Activated CD8-positive, alpha-beta T cell treated with anti-CD3 and anti-CD28 coated beads, Interleukin-2, amount 10 ng/mL, durations not matched to agents 7 days and 5 days (primary cell): ENCODE measurements around the gene ABHD16B. TPM values are rescaled to one million over a fixed set of nuclear protein-coding genes. Genes with fewer than 3 reads are reported as not detected.

Source experiments
- ATAC-seq: fragments of 150-1000 bp; cut with Tn5 transposase; one replicate; pipeline ENCODE4 v1.10.0; 2021; ENCODE audit warnings: moderate library complexity
- CTCF ChIA-PET: fragments of 350-600 bp; sonication (Branson Sonifier 250); formaldehyde crosslinking; loops from one replicate; lab custom pipeline; 2021; ENCODE audit warnings: antibody characterized with exemption; lab: Charles Lee
- POLR2A ChIA-PET: fragments of 350-600 bp; sonication (Branson Sonifier 250); formaldehyde crosslinking; loops from one replicate; lab custom pipeline; 2021; ENCODE audit warnings: antibody characterized with exemption; lab: Charles Lee
- DNase-seq: peaks from one replicate; pipeline ENCODE4 v3.0.0-alpha.2; 2020
- H3K27ac Mint-ChIP-seq: one replicate; pipeline ENCODE4 v1.8.0; 2021; ENCODE audit warnings: mild to moderate bottlenecking, mixed read lengths
- H3K27me3 Mint-ChIP-seq: one replicate; pipeline ENCODE4 v1.8.0; 2021; ENCODE audit warnings: low read depth, mixed read lengths
- H3K36me3 Mint-ChIP-seq: one replicate; pipeline ENCODE4 v1.8.0; 2021; ENCODE audit warnings: low read depth, mixed read lengths
- H3K4me1 Mint-ChIP-seq: one replicate; pipeline ENCODE4 v1.8.0; 2021; ENCODE audit warnings: low read depth, mixed read lengths
- H3K4me3 Mint-ChIP-seq: one replicate; pipeline ENCODE4 v1.8.0; 2021; ENCODE audit warnings: mild to moderate bottlenecking, mixed read lengths
- H3K9me3 Mint-ChIP-seq: one replicate; pipeline ENCODE4 v1.8.0; 2022; ENCODE audit warnings: mixed read lengths; ENCODE audit not compliant: insufficient read depth
- total RNA-seq, 2 experiments: library from RNA; stranded (reverse); gene quantifications; one replicate each; pipeline ENCODE4 v1.2.3, GENCODE V29; 2021

ABHD16B gene
- total RNA-seq, 2 experiments from 2014 or later = not detected

DNA sequence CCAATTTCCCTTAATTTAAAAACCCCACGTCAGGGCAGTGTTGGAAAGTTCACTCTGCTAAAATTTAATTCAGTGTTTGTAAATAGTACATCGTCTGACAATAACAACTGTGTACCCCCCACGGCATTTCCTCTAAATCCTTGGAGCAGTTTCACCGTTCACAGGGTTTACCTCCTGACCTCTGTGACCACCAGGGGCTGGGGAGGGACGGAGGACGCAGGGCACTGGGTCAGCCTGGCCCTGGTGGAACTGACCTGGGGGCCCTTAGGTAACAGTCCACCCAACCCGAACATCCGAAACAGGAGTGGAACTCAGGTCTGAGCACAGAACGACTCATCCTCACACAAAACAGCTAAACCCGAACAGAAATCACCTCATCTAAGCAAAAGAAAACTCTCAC is 32.3 kb upstream of the ABHD16B start:
- Mint-ChIP-seq H3K4me3 (no peak overlapping the region), H3K27ac (no peak overlapping the region), H3K9me3 (no peaks in the 10 kb centered on the region), H3K27me3 (peaks cover 47% of the 10 kb centered on the region), H3K36me3 (no peaks in the 10 kb centered on the region), H3K4me1 (peaks cover 6% of the 10 kb centered on the region)
- POLR2A ChIA-PET = no interaction called here
- CTCF ChIA-PET = no interaction called here
- no peak for ATAC-seq
- no peak for DNase-seq

DNA sequence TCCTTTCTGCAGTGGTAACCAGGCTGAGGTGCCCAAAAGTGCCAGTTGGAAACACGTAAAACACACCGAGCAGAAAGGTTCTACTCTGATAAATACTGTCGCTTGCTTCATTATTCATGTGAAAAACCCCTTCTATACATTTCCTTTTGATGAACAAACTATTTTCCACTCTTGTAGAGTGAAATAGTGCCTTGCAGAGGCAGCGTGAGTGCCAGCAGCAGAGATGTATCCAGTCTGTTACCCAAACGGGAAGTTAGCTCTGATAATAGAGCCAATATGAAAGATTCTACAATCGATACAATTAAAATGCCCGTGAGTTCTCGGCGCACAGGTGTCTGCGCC is 31.7 kb upstream of the ABHD16B start:
- H3K4me1 Mint-ChIP-seq = peaks cover 6% of the 10 kb centered on the region
- peak overlapping the region; percentile 68 for H3K4me3 Mint-ChIP-seq
- no peaks in the 10 kb centered on the region for H3K9me3 Mint-ChIP-seq
- ChIA-PET CTCF (interaction anchor here (1.4 kb wide), 1 partner anchor 43 kb away, joined by 3 read pairs; no protein-coding TSS in a partner anchor), POLR2A (interaction anchor here (0.7 kb wide), 1 partner anchor 478 kb away, joined by 3 read pairs; no protein-coding TSS in a partner anchor)
- H3K27me3 Mint-ChIP-seq = peaks cover 51% of the 10 kb centered on the region
- no peak for ATAC-seq
- no peak for DNase-seq
- H3K36me3 Mint-ChIP-seq = no peaks in the 10 kb centered on the region
- H3K27ac Mint-ChIP-seq = no peak overlapping the region

DNA sequence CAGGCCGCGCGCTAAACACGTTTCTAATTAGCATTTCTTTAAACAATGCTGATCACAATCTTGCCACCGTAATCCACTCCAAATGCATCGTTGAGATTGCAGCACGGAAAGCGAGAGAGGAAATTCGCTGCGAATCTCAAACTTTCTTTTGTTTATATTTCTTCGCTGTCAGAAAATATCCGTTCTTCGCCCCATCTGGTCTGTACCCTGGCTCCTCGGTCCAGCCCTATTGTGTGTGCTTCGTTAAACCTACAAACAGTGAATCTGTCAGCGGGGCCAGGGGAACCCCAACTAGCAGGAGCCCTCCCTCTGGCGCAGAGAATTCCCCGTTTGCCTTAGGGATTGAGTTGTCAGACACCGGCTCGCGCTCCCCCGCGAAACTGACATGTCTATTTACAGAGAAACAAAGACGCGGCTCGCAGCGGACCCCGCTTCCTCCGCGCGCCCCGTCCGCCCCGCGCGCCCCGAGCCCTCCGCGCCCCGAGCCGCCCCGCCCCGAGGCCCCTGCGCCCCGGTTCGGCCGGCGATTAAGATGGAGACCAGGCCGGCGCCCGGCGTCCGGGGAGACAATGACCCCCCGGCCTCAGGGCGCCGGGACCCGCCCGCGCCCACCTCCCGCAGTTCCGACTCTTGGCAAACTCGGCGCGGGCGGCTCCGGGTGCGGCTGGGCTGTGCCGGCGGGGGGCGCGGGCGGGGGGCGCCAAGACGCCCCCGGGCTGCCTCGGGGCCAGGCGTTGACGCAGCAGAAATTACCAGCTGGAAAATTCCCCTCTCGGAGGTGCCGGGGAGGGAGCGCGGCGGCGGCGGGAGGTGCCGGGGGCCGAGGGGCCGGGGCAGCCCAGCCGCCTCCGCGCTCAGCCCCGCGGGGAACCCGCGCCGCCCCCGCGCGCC is 31.1 kb upstream of the ABHD16B start:
- POLR2A ChIA-PET = interaction anchor here (0.7 kb wide), 1 partner anchor 478 kb away, joined by 3 read pairs; no protein-coding TSS in a partner anchor
- peaks cover 51% of the 10 kb centered on the region for H3K27me3 Mint-ChIP-seq

GRCh38 chr20:63830841-63831588 is 30.3 kb upstream of the ABHD16B start, which contains the start of gene ZBTB46:
Gene ZBTB46 (minus strand): TSS chr20:63831264. CDS start chr20:63790757, 40,507 bp downstream.
- Mint-ChIP-seq H3K27me3 (peaks cover 43% of the 10 kb centered on the region), H3K4me1 (peaks cover 6% of the 10 kb centered on the region), H3K36me3 (no peaks in the 10 kb centered on the region), H3K9me3 (no peaks in the 10 kb centered on the region), H3K4me3 (peak within 1 kb of the TSS; percentile 68), H3K27ac (no peak within 1 kb of the TSS)
- ChIA-PET CTCF (no interaction called here), POLR2A (no interaction called here)
- DNase-seq = no peak
- ATAC-seq = peak; percentile 54

More for the DNA sequence above, 31.1 kb upstream of the ABHD16B start:
- Mint-ChIP-seq H3K9me3 (no peaks in the 10 kb centered on the region), H3K4me3 (peak overlapping the region; percentile 68), H3K27ac (no peak overlapping the region), H3K36me3 (no peaks in the 10 kb centered on the region), H3K4me1 (peaks cover 6% of the 10 kb centered on the region)
- CTCF ChIA-PET = interaction anchor here (1.4 kb wide), 1 partner anchor 44 kb away, joined by 3 read pairs; no protein-coding TSS in a partner anchor
- no peak for DNase-seq
- ATAC-seq = peak; percentile 10

GRCh38 chr20:63831646-63831992 is 29.7 kb upstream of the ABHD16B start:
- ChIA-PET POLR2A (no interaction called here), CTCF (no interaction called here)
- H3K36me3 Mint-ChIP-seq = no peaks in the 10 kb centered on the region
- ATAC-seq (peak; percentile 10), DNase-seq (no peak)
- H3K4me3 Mint-ChIP-seq = no peak overlapping the region
- H3K27ac Mint-ChIP-seq = no peak overlapping the region
- H3K9me3 Mint-ChIP-seq = no peaks in the 10 kb centered on the region
- peaks cover 6% of the 10 kb centered on the region for H3K4me1 Mint-ChIP-seq
- H3K27me3 Mint-ChIP-seq = peaks cover 41% of the 10 kb centered on the region

DNA sequence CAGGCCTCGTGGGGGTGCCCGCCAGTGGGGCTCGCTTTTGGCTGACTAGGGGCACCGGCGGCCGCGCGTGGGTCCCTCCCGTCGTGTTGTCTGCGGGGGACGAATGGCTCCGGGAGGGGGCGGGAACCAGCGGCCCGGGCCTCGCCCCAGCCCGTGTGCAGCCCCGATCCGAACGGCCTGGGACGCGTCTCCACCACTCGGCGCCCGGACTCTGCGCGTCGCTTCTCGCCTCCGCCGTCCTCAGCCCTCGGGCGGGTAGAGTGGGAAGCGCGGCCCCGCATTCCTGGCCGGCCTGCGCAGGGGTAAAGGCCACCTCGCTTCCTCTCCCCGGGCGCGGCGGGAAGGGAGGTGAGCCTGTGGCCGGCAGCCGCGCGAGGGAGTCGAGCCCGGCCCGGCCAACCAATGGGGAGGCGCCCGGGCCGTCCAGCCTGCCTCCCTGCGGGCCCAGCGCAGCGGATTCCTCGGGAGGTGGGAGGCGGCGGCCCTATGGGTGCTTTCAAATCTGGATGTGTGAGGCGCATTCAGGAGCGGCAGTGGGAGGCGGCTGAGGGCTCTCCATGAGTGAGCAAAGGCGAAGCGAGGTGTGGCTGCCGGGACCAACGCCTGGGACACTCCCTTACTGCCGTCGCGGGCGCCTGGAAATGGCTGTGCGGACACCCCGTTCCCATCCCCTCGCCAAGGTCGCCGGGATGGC is 29.2 kb upstream of the ABHD16B start:
- Mint-ChIP-seq H3K4me1 (peaks cover 6% of the 10 kb centered on the region), H3K4me3 (peak overlapping the region; percentile 38), H3K27ac (no peak overlapping the region), H3K36me3 (no peaks in the 10 kb centered on the region), H3K9me3 (no peaks in the 10 kb centered on the region), H3K27me3 (peaks cover 36% of the 10 kb centered on the region)
- CTCF ChIA-PET = no interaction called here
- DNase-seq = no peak
- POLR2A ChIA-PET = no interaction called here
- peak; percentile 17 for ATAC-seq

DNA sequence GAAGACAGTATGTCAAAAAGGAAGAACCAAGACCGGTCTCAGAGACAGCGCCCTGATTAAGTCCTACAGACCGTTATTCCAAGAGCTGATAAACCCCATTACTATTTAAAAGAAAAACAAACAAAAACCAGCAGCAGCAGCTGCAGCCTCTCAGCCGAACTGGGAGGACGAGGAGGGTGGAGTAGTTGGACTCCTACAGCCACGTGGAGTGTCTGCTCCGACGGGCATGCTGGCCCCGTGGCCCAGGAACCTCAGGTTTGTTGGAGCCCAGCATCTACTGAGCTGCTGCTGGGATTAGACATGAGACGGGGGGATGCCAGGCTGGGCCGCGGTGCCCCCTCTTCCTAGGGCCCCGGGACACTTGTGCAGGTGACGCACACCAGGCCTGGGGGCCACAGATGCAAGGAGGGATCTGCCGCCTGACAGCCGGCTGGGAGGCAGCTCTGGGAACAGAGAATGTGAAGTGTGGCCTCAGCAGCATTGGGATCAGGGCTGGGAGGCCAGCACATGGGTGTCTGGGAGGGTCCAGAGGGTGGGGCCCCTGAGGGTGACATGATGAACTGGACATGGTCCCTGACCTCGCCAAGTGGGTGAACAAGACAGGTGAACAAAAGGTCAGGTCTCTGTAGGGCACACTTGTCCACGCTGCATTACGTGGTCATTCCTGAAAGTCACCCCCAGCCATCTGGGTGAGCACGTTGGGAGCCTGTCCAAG is 27.4 kb upstream of the ABHD16B start:
- Mint-ChIP-seq H3K9me3 (no peaks in the 10 kb centered on the region), H3K4me3 (no peak overlapping the region), H3K27ac (no peak overlapping the region), H3K4me1 (peaks cover 12% of the 10 kb centered on the region), H3K36me3 (no peaks in the 10 kb centered on the region), H3K27me3 (peaks cover 24% of the 10 kb centered on the region)
- DNase-seq = no peak
- POLR2A ChIA-PET = no interaction called here
- no peak for ATAC-seq
- CTCF ChIA-PET = no interaction called here

- CTCF ChIA-PET = no interaction called here
- Mint-ChIP-seq H3K27ac (no peak overlapping the region), H3K4me3 (no peak overlapping the region), H3K36me3 (no peaks in the 10 kb centered on the region), H3K9me3 (no peaks in the 10 kb centered on the region), H3K4me1 (peaks cover 12% of the 10 kb centered on the region), H3K27me3 (peaks cover 19% of the 10 kb centered on the region)
- DNase-seq (no peak), ATAC-seq (no peak)
- POLR2A ChIA-PET = no interaction called here
Measured at GRCh38 chr20:63834491-63834880, 26.8 kb upstream of the ABHD16B start.

- ChIA-PET CTCF (no interaction called here), POLR2A (no interaction called here)
- Mint-ChIP-seq H3K4me1 (peaks cover 5% of the 10 kb centered on the region), H3K36me3 (no peaks in the 10 kb centered on the region), H3K27me3 (peaks cover 13% of the 10 kb centered on the region), H3K27ac (no peak overlapping the region), H3K4me3 (no peak overlapping the region), H3K9me3 (no peaks in the 10 kb centered on the region)
- DNase-seq = no peak
- no peak for ATAC-seq
Measured at GRCh38 chr20:63835021-63835858, 26.1 kb upstream of the ABHD16B start.

- H3K4me3 Mint-ChIP-seq = no peak overlapping the region
- H3K27ac Mint-ChIP-seq = no peak overlapping the region
- no peaks in the 10 kb centered on the region for H3K36me3 Mint-ChIP-seq
- no peaks in the 10 kb centered on the region for H3K9me3 Mint-ChIP-seq
- DNase-seq (no peak), ATAC-seq (no peak)
- POLR2A ChIA-PET = no interaction called here
- CTCF ChIA-PET = no interaction called here
- peaks cover 5% of the 10 kb centered on the region for H3K4me1 Mint-ChIP-seq
- H3K27me3 Mint-ChIP-seq = peaks cover 15% of the 10 kb centered on the region
Measured at GRCh38 chr20:63836458-63837344, 24.6 kb upstream of the ABHD16B start.
